ENCODE measurements around the gene MRPL36. TPM values are rescaled to one million over a fixed set of nuclear protein-coding genes. Genes with fewer than 3 reads are reported as not detected.
A peak's percentile ranks its signal among the peaks of the same experiment; 100 is the strongest.
"Not testable (repeated sequence)": the region's sequence is repeated elsewhere in the genome, so short reads cannot be mapped to it uniquely, and the experiment has no call there.

MRPL36 gene
- total and polyA plus RNA-seq, 3 experiments from 2014 or later, result 80.1 to 97.3 (median 95.4) TPM

- Mint-ChIP-seq H3K36me3 (peaks cover 0 to 38% (median 8%) of the 10 kb centered on the region in 3 donors), H3K27ac (peak overlapping the region in 5 of 8 donors; percentile 25 to 73 (median 55)), H3K9me3 (no peaks in the 10 kb centered on the region), H3K4me1 (peaks cover 44 to 85% (median 75%) of the 10 kb centered on the region in 3 donors), H3K4me3 (peak overlapping the region in 6 of 7 donors; percentile 0 to 51 (median 17)), H3K27me3 (peaks cover 0 to 2% of the 10 kb centered on the region in 2 donors)
- Histone ChIP-seq H3K27ac (ENCODE audit: low read depth, low read length) (no peak overlapping the region), H3K4me1 (ENCODE audit: insufficient read depth, low read length) (peaks cover 42% of the 10 kb centered on the region), H3K27me3 (ENCODE audit: insufficient read depth, low read length, poor library complexity, severe bottlenecking) (no peaks in the 10 kb centered on the region), H3K4me3 (ENCODE audit: low read length) (no peak overlapping the region), H3K9me3 (ENCODE audit: low read length) (no peaks in the 10 kb centered on the region), H3K36me3 (ENCODE audit: insufficient read depth, low read length) (peaks cover 8% of the 10 kb centered on the region)
- POLR2A ChIA-PET, result no interaction called here
- CTCF ChIA-PET, result no interaction called here
- peak in 1 of 5 donors; percentile 39 for DNase-seq
Measured at GRCh38 chr5:1794901-1795290, 4.7 kb downstream of the MRPL36 start.

- H3K4me1 ChIP-seq (ENCODE audit: insufficient read depth, low read length), result peaks cover 42% of the 10 kb centered on the region
- H3K4me1 Mint-ChIP-seq, result peaks cover 45 to 89% (median 77%) of the 10 kb centered on the region in 3 donors
- CTCF ChIA-PET, result interaction anchor here (1.7 kb wide), 1 partner anchor 22 kb away, joined by 10 read pairs; no protein-coding TSS in a partner anchor
Measured at GRCh38 chr5:1793966-1794900, 5.4 kb downstream of the MRPL36 start.

GRCh38 chr5:1793301-1793740 lies 6.3 kb downstream of the MRPL36 start:
- Histone ChIP-seq H3K4me1 (ENCODE audit: insufficient read depth, low read length) (peaks cover 34% of the 10 kb centered on the region), H3K4me3 (ENCODE audit: low read length) (peak overlapping the region; percentile 11), H3K27me3 (ENCODE audit: insufficient read depth, low read length, poor library complexity, severe bottlenecking) (no peaks in the 10 kb centered on the region), H3K27ac (ENCODE audit: low read depth, low read length) (no peak overlapping the region), H3K9me3 (ENCODE audit: low read length) (no peaks in the 10 kb centered on the region), H3K36me3 (ENCODE audit: insufficient read depth, low read length) (peaks cover 8% of the 10 kb centered on the region)
- peaks cover 38 to 82% (median 69%) of the 10 kb centered on the region in 3 donors for H3K4me1 Mint-ChIP-seq
- H3K27me3 Mint-ChIP-seq, result no peaks in the 10 kb centered on the region
- CTCF ChIA-PET, result interaction anchor here (0.9 to 1.7 kb wide), 5 partner anchors 10 to 58 kb away, joined by 3 to 10 read pairs (median 5); no protein-coding TSS in a partner anchor
- DNase-seq, result peak in 1 of 5 donors; percentile 51
- H3K27ac Mint-ChIP-seq, result peak overlapping the region; percentile 83 to 99 (median 94)
- no peaks in the 10 kb centered on the region for H3K9me3 Mint-ChIP-seq
- POLR2A ChIA-PET, result interaction anchor here (0.8 to 1.1 kb wide), 3 partner anchors 8 to 448 kb away, joined by 3 to 4 read pairs (median 3); partner anchors contain the start of genes CLPTM1L and NDUFS6
- H3K4me3 Mint-ChIP-seq, result peak overlapping the region; percentile 78 to 94 (median 85)
- peaks cover 0 to 27% (median 6%) of the 10 kb centered on the region in 3 donors for H3K36me3 Mint-ChIP-seq

More at GRCh38 chr5:1793966-1794900, 5.4 kb downstream of the MRPL36 start:
- no peak overlapping the region for H3K27ac ChIP-seq (ENCODE audit: low read depth, low read length)
- H3K9me3 ChIP-seq (ENCODE audit: low read length), result no peaks in the 10 kb centered on the region
- DNase-seq, result peak in 1 of 5 donors; percentile 43
- no peak overlapping the region for H3K4me3 ChIP-seq (ENCODE audit: low read length)
- H3K36me3 Mint-ChIP-seq, result peaks cover 0 to 34% (median 8%) of the 10 kb centered on the region in 3 donors
- H3K9me3 Mint-ChIP-seq, result no peaks in the 10 kb centered on the region
- H3K36me3 ChIP-seq (ENCODE audit: insufficient read depth, low read length), result peaks cover 8% of the 10 kb centered on the region
- POLR2A ChIA-PET, result no interaction called here
- H3K27ac Mint-ChIP-seq, result peak overlapping the region; percentile 77 to 99 (median 94)
- H3K4me3 Mint-ChIP-seq, result peak overlapping the region; percentile 78 to 94 (median 85)
- H3K27me3 ChIP-seq (ENCODE audit: insufficient read depth, low read length, poor library complexity, severe bottlenecking), result no peaks in the 10 kb centered on the region
- H3K27me3 Mint-ChIP-seq, result no peaks in the 10 kb centered on the region

GRCh38 chr5:1792842-1793266 lies 6.8 kb downstream of the MRPL36 start:
- POLR2A ChIA-PET, result interaction anchor here (0.8 to 1.1 kb wide), 3 partner anchors 8 to 448 kb away, joined by 3 to 4 read pairs (median 3); partner anchors contain the start of genes CLPTM1L and NDUFS6
- Mint-ChIP-seq H3K4me1 (peaks cover 37 to 79% (median 66%) of the 10 kb centered on the region in 3 donors), H3K36me3 (peaks cover 0 to 23% (median 6%) of the 10 kb centered on the region in 3 donors), H3K27me3 (no peaks in the 10 kb centered on the region), H3K4me3 (peak overlapping the region; percentile 78 to 94 (median 85)), H3K27ac (peak overlapping the region; percentile 83 to 99 (median 94)), H3K9me3 (no peaks in the 10 kb centered on the region)
- peak; percentile 45 to 89 (median 78) for DNase-seq
- Histone ChIP-seq H3K9me3 (ENCODE audit: low read length) (no peaks in the 10 kb centered on the region), H3K27ac (ENCODE audit: low read depth, low read length) (no peak overlapping the region), H3K27me3 (ENCODE audit: insufficient read depth, low read length, poor library complexity, severe bottlenecking) (no peaks in the 10 kb centered on the region), H3K4me3 (ENCODE audit: low read length) (peak overlapping the region; percentile 11), H3K36me3 (ENCODE audit: insufficient read depth, low read length) (peaks cover 4% of the 10 kb centered on the region), H3K4me1 (ENCODE audit: insufficient read depth, low read length) (peaks cover 29% of the 10 kb centered on the region)
- CTCF ChIA-PET, result interaction anchor here (0.7 to 1.7 kb wide), 6 partner anchors 8 to 57 kb away, joined by 3 to 10 read pairs (median 4); partner anchors contain the start of gene NDUFS6

- no peaks in the 10 kb centered on the region for H3K9me3 Mint-ChIP-seq
- H3K4me1 ChIP-seq (ENCODE audit: insufficient read depth, low read length), result peaks cover 28% of the 10 kb centered on the region
- CTCF ChIA-PET, result no interaction called here
- peaks cover 33 to 69% (median 57%) of the 10 kb centered on the region in 3 donors for H3K4me1 Mint-ChIP-seq
- no peaks in the 10 kb centered on the region for H3K36me3 ChIP-seq (ENCODE audit: insufficient read depth, low read length)
- H3K4me3 ChIP-seq (ENCODE audit: low read length), result no peak overlapping the region
- H3K9me3 ChIP-seq (ENCODE audit: low read length), result no peaks in the 10 kb centered on the region
- no peak overlapping the region for H3K27ac ChIP-seq (ENCODE audit: low read depth, low read length)
- H3K4me3 Mint-ChIP-seq, result peak overlapping the region in 1 of 7 donors; percentile 27
- peak overlapping the region in 7 of 8 donors; percentile 50 to 99 (median 86) for H3K27ac Mint-ChIP-seq
- peaks cover 0 to 8% (median 6%) of the 10 kb centered on the region in 3 donors for H3K36me3 Mint-ChIP-seq
- no peaks in the 10 kb centered on the region for H3K27me3 ChIP-seq (ENCODE audit: insufficient read depth, low read length, poor library complexity, severe bottlenecking)
- H3K27me3 Mint-ChIP-seq, result no peaks in the 10 kb centered on the region
- POLR2A ChIA-PET, result no interaction called here
- no peak for DNase-seq
Measured at GRCh38 chr5:1791176-1791575, 8.5 kb downstream of the MRPL36 start.

- H3K27ac ChIP-seq (ENCODE audit: low read depth, low read length), result no peak overlapping the region
- no peaks in the 10 kb centered on the region for H3K9me3 Mint-ChIP-seq
- H3K36me3 Mint-ChIP-seq, result peaks cover 0 to 4% (median 4%) of the 10 kb centered on the region in 3 donors
- H3K27me3 ChIP-seq (ENCODE audit: insufficient read depth, low read length, poor library complexity, severe bottlenecking), result no peaks in the 10 kb centered on the region
- H3K9me3 ChIP-seq (ENCODE audit: low read length), result no peaks in the 10 kb centered on the region
- peaks cover 28% of the 10 kb centered on the region for H3K4me1 ChIP-seq (ENCODE audit: insufficient read depth, low read length)
- no peak overlapping the region for H3K4me3 ChIP-seq (ENCODE audit: low read length)
- no peaks in the 10 kb centered on the region for H3K27me3 Mint-ChIP-seq
- ChIA-PET POLR2A (no interaction called here), CTCF (no interaction called here)
- no peak for DNase-seq
- H3K4me3 Mint-ChIP-seq, result no peak overlapping the region
- H3K4me1 Mint-ChIP-seq, result peaks cover 33 to 67% (median 57%) of the 10 kb centered on the region in 3 donors
- H3K27ac Mint-ChIP-seq, result peak overlapping the region in 7 of 8 donors; percentile 14 to 90 (median 58)
- H3K36me3 ChIP-seq (ENCODE audit: insufficient read depth, low read length), result no peaks in the 10 kb centered on the region
Measured at GRCh38 chr5:1789834-1790471, 9.7 kb downstream of the MRPL36 start.

- H3K9me3 Mint-ChIP-seq; H3K36me3 Mint-ChIP-seq; H3K36me3 ChIP-seq (ENCODE audit: insufficient read depth, low read length); H3K9me3 ChIP-seq (ENCODE audit: low read length); POLR2A ChIA-PET; CTCF ChIA-PET; H3K27ac ChIP-seq (ENCODE audit: low read depth, low read length); H3K27me3 ChIP-seq (ENCODE audit: insufficient read depth, low read length, poor library complexity, severe bottlenecking); DNase-seq; H3K27me3 Mint-ChIP-seq; H3K4me3 Mint-ChIP-seq; H3K4me3 ChIP-seq (ENCODE audit: low read length): not testable (repeated sequence)
- Mint-ChIP-seq H3K27ac (peak overlapping the region in 5 of 8 donors; percentile 41 to 85 (median 58)), H3K4me1 (peaks cover 32 to 67% (median 61%) of the 10 kb centered on the region in 3 donors)
- H3K4me1 ChIP-seq (ENCODE audit: insufficient read depth, low read length), result peaks cover 28% of the 10 kb centered on the region
Measured at GRCh38 chr5:1789438-1789833, 10.2 kb downstream of the MRPL36 start.

Measured in CD8-positive, alpha-beta memory T cell (primary cell).